ENCODE data around the gene OPA1.

Gene OPA1

DNA sequence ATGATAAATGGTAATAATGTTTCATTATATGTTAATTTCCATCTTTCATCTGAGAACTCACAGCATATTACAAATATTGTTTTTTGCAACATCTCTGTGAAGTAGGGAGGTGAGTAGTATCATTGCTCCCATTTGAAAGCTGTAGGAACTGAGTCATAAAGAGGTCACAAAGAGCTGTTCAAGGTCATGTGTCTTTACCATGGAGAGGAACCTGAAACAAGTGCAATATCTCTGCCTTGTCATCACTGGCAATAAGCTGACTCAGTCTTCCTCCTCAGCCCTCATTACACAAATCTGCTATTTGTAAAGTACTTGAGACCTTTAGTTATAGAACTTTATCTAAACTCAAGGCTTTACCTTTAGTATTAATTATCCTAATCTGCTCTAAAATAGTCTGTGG lies 33.9 kb upstream of the OPA1 start:
- H3K4me2 ChIP-seq (ENCODE audit: low read length) = no peak overlapping the region
- peaks cover 5% of the 10 kb centered on the region for H3K79me2 ChIP-seq
- no peaks in the 10 kb centered on the region for H3K36me3 ChIP-seq (ENCODE audit: control insufficient read depth, insufficient read depth, low read length)
- peaks cover 23% of the 10 kb centered on the region for H3K4me1 ChIP-seq
- no peak overlapping the region for H3K27ac ChIP-seq
- H3K9ac ChIP-seq = no peak overlapping the region
- no peaks in the 10 kb centered on the region for H3K27me3 ChIP-seq (ENCODE audit: control insufficient read depth, insufficient read depth, low read length)
- H3K4me3 ChIP-seq (ENCODE audit: low read depth, low read length) = no peak overlapping the region
- TF ChIP-seq, protein P1, sequence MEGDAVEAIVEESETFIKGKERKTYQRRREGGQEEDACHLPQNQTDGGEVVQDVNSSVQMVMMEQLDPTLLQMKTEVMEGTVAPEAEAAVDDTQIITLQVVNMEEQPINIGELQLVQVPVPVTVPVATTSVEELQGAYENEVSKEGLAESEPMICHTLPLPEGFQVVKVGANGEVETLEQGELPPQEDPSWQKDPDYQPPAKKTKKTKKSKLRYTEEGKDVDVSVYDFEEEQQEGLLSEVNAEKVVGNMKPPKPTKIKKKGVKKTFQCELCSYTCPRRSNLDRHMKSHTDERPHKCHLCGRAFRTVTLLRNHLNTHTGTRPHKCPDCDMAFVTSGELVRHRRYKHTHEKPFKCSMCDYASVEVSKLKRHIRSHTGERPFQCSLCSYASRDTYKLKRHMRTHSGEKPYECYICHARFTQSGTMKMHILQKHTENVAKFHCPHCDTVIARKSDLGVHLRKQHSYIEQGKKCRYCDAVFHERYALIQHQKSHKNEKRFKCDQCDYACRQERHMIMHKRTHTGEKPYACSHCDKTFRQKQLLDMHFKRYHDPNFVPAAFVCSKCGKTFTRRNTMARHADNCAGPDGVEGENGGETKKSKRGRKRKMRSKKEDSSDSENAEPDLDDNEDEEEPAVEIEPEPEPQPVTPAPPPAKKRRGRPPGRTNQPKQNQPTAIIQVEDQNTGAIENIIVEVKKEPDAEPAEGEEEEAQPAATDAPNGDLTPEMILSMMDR (IDR thresholded peaks at IDR 0.05) = no peak
- H3K9me3 ChIP-seq (ENCODE audit: control insufficient read depth, low read length) = no peaks in the 10 kb centered on the region
- peak overlapping the region; percentile 54 for H2AFZ ChIP-seq

DNA sequence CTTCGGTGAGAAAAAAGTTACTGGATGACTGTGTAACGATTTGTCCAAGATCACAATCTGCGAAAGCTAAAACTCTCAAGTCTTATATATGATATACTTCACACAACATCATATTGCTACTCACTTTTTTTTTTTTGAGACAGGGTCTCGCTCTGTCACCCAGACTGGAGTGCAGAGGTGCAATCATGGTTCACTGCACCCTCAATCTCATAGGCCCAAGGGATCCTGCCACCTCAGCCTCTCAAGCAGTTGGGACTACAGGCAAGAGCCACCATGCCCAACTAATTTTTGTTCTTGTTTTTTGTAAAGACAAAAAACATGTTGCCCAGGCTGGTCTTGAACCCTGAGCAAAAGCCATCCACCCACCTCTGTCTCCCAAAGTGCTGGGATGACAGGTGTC lies 32.9 kb upstream of the OPA1 start:
- Histone ChIP-seq H3K79me2 (peaks cover 5% of the 10 kb centered on the region), H3K36me3 (ENCODE audit: control insufficient read depth, insufficient read depth, low read length) (no peaks in the 10 kb centered on the region), H3K27me3 (ENCODE audit: control insufficient read depth, insufficient read depth, low read length) (no peaks in the 10 kb centered on the region), H3K4me1 (peaks cover 23% of the 10 kb centered on the region), H3K9ac (no peak overlapping the region), H2AFZ (peak overlapping the region; percentile 84), H3K4me2 (ENCODE audit: low read length) (no peak overlapping the region), H3K4me3 (ENCODE audit: low read depth, low read length) (no peak overlapping the region), H3K9me3 (ENCODE audit: control insufficient read depth, low read length) (no peaks in the 10 kb centered on the region), H3K27ac (peak overlapping the region; percentile 79)
- TF ChIP-seq, protein P1 (IDR thresholded peaks at IDR 0.05) = no peak

DNA sequence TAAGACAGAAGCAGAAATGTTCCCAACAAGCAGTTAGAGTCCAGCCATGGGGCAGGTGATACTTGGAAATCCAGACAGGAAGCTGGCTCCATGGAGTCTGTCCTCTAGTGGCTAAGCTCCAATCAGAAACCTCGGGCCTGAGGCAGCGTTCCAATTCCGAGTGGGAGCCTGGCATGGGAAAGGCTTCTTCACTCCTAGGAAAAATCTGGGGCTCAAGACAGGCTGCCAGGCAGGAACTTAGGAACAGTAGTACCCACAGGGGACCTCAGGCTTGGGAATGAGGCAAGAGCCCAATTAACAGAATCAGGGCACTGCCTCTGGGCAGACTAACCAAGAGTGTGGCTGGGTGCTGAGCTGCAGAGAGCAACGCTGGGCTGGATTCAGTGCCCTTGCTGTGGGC lies 32.1 kb upstream of the OPA1 start:
- Histone ChIP-seq H3K36me3 (ENCODE audit: control insufficient read depth, insufficient read depth, low read length) (no peaks in the 10 kb centered on the region), H3K9me3 (ENCODE audit: control insufficient read depth, low read length) (no peaks in the 10 kb centered on the region), H3K27ac (peak overlapping the region; percentile 79), H3K4me1 (peaks cover 23% of the 10 kb centered on the region), H3K27me3 (ENCODE audit: control insufficient read depth, insufficient read depth, low read length) (no peaks in the 10 kb centered on the region), H3K4me2 (ENCODE audit: low read length) (no peak overlapping the region), H3K4me3 (ENCODE audit: low read depth, low read length) (no peak overlapping the region), H3K9ac (no peak overlapping the region), H3K79me2 (peaks cover 3% of the 10 kb centered on the region), H2AFZ (peak overlapping the region; percentile 84)
- TF ChIP-seq, protein P1 (IDR thresholded peaks at IDR 0.05) = peak; percentile 13

DNA sequence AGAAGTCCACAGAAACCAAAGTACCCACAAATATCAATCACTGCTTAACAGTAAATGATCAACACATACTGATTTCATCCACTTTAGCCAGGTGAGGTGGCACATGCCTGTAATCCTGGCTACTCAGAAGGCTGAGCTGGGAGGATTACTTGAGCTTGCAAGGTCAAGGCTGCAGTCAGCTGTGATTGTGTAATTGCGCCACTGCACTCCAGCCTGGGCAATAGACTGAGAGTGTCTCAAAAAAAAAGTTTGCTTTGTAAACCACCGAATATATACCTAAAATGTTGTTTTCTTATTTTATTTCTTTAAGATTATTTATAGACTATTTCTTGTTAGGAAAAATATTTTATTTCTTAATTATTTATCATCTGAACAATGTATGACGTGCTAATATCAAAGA lies 29.6 kb upstream of the OPA1 start:
- Histone ChIP-seq H3K4me3 (ENCODE audit: low read depth, low read length) (no peak overlapping the region), H3K4me1 (peaks cover 20% of the 10 kb centered on the region), H3K27me3 (ENCODE audit: control insufficient read depth, insufficient read depth, low read length) (no peaks in the 10 kb centered on the region), H3K9ac (no peak overlapping the region), H2AFZ (peak overlapping the region; percentile 71), H3K79me2 (no peaks in the 10 kb centered on the region), H3K27ac (peak overlapping the region; percentile 34), H3K4me2 (ENCODE audit: low read length) (no peak overlapping the region), H3K9me3 (ENCODE audit: control insufficient read depth, low read length) (no peaks in the 10 kb centered on the region), H3K36me3 (ENCODE audit: control insufficient read depth, insufficient read depth, low read length) (no peaks in the 10 kb centered on the region)
- TF ChIP-seq, protein P1 (IDR thresholded peaks at IDR 0.05) = no peak

DNA sequence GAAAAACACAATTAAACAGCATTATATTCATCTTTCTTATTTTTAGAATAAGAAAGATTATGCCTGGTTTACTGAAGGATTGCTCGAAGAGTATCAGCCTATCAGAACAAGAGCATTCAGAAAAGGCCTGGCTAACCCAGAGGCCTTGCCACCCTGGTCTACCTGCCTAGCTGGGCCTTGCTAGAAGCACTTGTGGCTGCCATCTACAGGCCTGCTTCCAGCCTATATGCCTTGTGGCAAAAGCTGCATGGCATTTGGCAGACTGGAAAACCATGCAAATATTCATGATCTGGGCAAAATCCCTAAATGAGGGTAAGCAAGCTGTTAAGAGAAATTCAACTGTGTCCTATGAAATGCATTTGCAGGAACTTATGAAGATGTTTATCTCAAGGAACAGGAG lies 29.0 kb upstream of the OPA1 start:
- TF ChIP-seq, protein P1 (IDR thresholded peaks at IDR 0.05) = peak; percentile 52
- Histone ChIP-seq H3K79me2 (no peaks in the 10 kb centered on the region), H3K9me3 (ENCODE audit: control insufficient read depth, low read length) (no peaks in the 10 kb centered on the region), H3K4me2 (ENCODE audit: low read length) (no peak overlapping the region), H3K27ac (peak overlapping the region; percentile 36), H3K27me3 (ENCODE audit: control insufficient read depth, insufficient read depth, low read length) (no peaks in the 10 kb centered on the region), H3K36me3 (ENCODE audit: control insufficient read depth, insufficient read depth, low read length) (no peaks in the 10 kb centered on the region), H3K4me1 (peaks cover 20% of the 10 kb centered on the region), H2AFZ (peak overlapping the region; percentile 71), H3K4me3 (ENCODE audit: low read depth, low read length) (no peak overlapping the region), H3K9ac (no peak overlapping the region)
